Activated naive CD4-positive, alpha-beta T cell treated with Interleukin-2 at 50 U/mL for 16 hours (primary cell): ENCODE results near the gene OGDH.
A peak's percentile ranks its signal among the peaks of the same experiment; 100 is the strongest.
"Not testable (repeated sequence)": the region's sequence is repeated elsewhere in the genome, so short reads cannot be mapped to it uniquely, and the experiment has no call there.

ENCODE experiments used
- DNase-seq: peaks from one replicate; pipeline ENCODE4 v3.0.0-alpha.2; 2020

Gene OGDH

DNA sequence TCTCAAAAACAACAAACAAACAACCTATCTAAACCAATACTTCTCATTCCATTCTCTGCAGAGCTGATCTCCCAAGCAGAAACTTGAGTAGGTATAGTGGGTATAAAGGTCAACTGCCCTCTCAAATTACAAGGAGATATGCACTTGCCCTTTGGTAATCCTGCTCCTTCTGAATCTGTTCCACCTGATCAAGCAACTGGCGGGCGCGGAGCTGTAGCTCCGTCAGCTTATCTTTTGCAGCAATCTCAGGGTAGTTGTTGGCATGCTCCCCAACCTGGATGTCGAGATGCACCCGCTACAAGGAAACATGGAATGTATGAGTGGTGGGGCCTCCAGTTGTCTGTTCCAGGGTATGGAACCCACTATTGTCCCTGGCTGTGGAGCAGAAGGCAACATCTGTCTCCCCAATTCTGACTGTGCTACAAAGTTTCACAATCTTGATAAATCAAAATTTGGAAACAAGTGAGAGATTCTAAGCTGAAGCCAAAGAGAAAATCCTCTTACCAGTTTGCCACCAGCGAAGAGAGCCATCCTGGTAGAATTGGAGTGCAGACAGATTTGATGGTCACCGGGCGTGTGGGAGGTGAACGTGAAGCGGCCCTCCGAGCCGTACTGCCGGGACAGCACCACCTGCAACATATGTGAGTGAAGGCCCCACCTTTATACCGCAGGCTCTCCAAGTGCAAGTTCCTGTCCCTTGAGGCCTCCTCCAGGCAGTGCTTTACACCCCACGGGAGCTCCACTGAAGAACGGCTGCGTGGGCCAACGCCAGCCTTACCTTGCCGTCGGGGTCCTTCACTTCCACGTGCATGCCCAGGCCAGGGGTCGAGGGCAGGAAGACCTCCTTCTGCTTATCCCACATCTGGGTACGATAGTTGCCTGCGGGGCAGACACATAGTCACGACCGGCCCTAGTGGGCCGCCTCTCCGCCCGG is 25.2 kb upstream of the OGDH start:
- peak; percentile 45 for DNase-seq

DNA sequence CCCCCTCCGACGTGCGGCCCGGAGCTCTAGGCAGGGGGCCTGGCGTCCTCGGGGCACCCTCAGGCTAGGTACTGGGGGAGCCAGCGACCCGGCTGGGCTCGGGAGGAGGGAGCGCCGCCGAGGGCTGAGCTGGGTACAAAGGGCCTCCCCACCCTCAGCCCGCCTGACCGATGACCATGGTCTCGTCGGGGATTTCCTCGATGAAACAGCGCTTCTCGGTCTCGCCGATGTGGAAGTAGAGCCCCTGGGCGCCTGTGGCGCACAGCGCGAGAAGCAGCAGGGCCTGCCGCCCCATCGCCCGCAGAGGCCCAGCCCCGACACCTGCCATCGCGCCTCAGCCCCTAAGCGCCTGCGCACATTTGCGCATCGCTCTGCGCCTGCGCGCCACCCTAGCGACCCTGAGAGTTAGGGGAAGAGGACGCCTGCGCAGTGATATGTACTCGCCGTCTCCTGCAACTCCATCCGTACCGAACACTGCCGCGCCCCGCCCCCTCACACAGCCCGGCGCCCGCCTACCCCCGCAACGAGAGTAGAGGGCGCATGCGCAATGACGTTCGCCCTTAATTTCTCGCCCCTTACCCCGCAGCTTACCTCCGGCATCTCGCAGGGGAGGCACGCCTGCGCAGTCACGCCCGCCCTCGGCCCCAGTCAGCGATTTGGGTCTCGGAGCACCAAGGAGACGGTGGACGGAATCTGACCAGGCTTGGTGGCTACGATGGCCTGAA is 24.4 kb upstream of the OGDH start, which contains the start of gene TMED4:
TMED4 (minus strand) TSS at position 353 of the 725 bp plus-strand sequence; CDS start at position 328, 25 bp downstream.
- peak; percentile 100 for DNase-seq

DNA sequence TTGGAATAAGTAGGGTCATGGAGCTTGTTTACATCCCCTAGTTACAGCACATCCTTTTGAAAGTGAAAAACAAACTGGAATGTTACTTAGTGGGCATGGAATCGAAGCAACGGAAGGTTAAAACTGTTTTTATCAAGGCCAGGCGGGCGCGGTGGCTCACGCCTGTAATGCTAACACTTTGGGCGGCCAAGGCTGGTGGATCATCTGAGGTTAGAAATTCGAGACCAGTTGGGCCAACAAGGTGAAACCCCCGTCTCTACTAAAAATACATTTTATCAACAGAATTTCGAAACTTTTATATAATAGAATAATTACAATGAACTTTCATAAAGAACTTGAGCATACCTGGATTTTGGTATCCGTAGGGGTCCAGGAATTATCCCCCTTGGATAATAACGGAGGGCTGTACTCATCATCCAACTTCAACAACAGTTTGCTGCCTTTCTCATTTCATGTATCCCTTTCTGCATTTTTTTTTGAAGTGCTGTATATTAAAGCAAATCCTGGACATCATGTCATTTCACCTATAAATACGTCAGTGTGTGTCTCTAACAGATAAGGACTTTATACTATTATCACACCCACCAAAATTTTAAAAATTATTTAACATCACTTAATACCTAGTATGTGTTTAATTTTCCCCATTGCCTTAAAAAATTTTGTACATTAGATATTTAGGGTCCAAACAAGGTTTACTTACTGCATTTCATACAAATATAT is 23.1 kb upstream of the OGDH start:
- no peak for DNase-seq

DNA sequence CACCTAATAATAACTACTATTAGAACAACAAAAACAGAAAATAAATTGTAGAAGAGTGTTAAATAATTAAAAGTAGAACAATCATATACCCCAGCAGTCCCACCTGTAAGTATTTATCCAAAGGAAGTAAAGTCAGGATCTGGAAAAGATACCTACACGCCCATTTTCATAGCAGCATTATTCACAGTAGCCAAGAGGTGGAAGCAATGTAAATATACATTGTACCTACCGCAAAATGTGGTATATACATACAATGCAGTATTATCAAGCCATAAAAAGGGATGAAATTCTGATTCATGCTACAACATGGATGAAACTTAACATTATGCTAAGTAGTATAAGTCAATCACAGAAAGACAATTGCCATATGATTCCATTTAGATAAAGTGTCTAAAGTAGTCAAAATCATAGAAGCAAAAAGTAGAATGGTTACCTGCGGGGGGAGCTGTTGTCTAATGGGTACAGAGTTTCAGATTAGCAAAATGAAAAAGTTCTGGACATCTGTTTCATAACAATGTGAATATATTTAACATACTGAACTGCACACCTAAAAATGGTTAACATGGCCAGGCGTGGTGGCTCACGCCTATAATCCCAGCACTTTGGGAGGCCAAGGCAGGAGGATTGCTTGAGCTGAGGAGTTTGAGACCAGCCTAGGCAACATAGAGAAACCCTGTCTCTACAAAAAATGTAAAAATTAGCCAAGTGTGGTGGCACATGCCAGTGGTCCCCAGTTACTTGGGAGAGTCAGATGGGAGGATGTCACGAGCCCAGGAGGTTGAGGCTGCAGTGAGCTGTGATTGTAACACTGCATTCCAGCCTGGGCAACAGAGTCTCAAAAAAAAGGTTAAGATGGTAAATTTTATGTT is 18.4 kb upstream of the OGDH start:
- DNase-seq, result peak; percentile 62

DNA sequence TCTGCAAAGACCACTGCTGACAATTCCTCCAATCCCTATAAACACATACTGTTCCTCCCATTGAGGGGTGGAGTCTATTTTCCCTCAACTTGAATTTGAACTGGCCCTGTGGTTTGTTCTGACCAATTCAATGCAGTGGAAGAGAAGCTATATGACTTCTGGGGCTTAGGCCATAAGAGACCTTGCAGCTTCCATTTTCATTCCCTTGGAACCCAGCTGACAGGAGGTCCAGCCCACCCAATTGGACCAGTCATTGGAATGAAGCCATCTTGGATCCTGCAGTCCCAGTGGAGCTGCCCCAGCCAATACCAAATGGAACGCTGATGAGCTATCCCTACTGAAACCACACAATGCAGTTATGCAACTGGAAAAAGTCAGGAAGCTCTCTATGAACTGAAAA is 15.5 kb upstream of the OGDH start:
- DNase-seq, result no peak

DNA sequence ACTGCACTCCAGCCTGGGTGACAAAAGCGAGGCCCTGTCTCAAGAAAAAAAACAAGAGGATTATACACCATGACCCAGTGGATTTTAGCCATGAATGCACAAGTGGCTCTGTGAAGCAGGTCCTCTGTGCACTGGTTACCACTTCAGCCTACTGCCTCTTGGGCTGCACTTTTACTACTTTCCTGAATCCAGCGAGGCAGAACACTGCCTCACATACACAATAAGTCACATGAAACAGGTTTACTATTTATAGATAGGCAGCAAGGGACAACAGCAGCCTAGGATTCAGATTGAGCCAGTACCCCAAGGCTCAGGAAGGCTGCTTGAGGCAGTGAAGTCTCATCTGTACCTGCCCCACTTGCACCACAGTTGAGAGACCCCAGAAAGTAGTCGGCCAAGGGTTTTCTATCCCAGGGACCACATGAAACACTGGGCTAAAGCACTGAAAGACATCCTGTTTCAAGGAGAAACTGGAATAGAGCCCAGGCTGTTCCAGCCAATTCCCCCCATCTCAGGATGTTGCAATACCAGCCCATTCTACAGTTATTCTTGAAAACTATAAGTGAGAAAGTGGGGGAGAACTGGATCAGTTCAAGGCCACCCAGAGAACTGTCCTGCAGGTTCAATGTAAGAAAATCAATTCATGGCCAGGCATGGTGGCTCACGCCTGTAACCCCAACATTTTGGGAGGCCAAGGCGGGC is 10.3 kb upstream of the OGDH start:
- DNase-seq, result no peak

DNA sequence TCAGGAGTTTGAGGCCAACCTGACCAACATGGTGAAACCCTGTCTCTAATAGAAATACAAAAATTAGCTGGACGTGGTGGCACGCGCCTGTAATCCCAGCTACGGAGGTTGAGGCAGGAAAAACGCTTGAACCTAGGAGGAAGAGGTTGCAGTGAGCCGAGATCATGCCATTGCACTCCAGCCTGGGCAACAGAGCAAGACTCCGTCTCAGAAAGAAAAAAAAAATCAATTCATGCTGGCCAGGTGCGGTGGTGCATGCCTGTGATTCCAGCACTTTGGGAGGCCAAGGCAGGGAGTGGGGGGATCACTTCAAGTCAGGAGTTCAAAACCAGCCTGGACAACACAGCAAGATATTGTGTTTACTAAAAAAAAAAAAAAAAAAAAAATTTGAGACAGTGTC is 9.2 kb upstream of the OGDH start:
- not testable (repeated sequence) for DNase-seq

DNA sequence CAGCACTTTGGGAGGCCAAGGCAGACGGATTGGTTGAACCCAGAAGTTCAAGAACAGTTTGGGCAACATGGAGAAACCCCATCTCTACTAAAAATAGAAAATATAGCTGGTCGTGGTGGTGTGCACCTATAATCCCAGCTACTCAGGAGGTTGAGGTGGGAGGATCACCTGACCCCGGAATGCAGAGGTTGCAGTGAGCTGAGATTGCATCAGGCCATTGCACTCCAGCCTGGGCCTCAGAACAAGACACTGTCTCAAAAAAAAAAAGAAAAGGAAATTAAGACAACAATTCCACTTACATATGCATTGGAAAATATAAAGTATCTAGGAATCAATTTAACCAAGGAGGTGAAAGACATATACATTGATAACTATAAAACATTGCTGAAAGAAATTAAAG is 7.2 kb upstream of the OGDH start:
- no peak for DNase-seq

DNA sequence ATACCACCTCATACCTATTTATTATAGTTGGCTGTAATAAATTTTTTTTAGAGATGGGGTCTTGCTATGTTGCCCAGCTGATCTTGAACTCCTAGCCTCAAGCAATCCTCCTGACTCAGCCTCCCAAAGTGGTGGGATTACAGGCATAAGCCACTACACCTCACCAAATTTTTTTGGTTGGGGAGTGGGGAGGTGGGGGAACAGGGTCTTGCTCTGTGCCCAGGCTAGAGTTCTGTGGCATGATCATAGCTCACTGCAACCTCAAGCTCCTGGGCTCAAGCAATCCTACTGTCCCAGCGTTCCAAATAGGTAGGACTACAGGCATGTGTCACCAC is 3.9 kb upstream of the OGDH start:
- no peak for DNase-seq

DNA sequence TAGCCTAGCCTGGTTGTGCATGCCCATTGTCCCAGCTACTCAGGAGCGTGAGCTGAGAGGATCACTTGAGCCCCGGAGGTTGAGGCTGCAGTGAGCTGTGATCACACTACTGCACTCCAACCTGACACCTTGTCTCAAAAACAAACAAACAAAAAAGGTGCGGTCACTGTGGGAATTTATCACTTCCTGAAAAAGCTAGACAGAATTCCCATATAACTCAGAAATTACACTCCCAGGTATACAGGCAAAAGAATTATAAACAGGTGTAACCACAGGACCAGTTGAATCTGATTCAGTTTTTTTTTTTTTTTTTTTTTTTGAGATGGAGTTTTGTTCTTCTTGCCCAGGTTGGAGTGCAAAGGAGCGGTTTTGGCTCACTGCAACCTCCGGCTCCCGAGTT is 3.2 kb upstream of the OGDH start:
- DNase-seq, result no peak

DNA sequence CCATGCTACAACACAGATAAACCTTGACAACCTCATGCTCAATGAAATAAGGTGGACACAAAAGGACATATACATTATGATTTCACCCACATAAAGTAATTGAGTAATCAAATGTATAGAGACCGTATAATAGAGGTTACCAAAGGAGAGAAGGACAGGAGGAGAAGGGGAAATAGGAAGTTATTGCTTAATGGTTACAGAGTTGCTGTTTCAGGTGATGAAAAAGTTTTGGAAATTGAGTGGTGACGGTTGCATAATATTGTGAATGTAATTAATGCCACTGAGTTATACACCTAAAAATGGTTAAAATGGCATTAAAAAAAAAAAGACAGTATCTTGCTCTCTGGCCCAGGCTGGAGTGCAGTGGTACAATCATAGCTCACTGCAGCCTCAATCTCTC is 1.5 kb upstream of the OGDH start:
- no peak for DNase-seq

DNA sequence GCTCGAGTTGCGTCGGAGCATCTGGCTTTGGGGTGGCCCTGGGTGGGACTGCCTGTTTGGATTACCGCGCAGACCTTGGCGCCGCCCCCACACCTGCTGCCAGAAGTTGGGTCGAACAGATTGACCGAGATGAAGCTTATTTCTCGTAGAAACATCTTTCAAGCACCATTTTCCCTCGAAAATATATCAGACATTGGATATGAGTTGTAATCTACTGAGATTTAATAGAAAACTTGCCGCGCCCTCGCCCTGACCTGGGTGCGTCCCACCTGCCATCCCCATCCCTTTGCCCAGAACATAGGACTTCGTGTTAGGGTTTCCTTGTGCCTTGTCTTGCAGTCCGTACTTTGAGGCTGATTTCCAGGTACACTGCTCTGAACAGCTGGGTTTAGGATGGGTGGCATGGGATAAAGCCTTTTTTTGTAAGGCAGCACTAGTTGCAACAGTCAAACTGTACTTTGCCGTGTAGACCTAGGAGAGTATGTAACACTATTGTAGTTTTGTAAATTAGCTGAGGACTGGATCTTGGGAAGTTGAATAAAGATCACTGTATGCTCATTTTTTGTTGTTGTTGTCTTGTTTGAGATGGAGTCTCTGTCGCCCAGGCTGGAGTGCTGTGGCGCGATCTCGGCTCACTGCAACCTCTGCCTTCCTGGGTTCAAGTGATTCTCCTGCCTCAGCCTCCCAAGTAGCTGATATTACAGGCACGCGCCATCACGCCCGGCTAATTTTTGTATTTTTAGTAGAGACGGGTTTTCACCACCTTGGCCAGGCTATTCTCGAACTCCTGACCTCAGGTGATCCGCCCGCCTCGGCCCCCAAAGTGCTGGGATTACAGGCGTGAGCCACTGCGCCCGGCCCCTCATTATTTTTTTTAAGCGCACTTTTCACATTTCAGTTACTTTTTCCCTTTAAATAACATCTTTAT is 978 bp downstream of the OGDH start:
- DNase-seq, result no peak

DNA sequence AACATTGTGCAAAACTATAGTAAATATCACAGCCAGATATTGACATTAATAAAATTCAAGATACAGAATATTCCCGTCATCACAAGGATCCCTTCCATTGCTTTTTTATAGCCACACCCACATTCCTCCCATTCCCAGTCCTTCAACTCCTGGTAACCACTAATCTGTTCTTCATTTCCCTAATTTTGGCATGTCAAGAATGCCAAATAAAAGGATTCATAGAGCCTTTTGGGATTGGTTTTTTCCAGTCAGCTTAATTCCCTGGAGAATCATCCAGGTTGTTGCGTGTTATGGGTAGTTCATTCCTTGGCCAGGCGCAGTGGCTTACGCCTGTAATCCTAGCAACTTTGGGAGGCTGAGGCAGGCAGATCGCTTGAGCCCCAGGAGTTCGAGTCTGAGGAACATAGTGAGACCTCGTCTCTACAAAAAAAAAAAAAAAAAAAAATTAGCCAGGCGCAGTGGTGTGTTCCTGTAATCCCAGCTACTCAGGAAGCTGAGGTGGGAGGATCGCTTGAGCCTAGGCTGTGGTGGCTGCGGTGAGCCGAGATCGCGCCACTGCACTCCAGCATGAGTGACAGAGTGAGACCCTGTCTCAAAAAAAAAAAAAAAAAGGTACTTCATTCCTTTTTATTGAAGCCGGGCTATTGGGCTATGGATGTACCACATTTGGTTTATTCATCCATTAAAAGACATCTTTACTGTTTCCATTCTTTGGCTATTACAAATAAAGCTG is 2.7 kb downstream of the OGDH start:
- DNase-seq, result no peak

DNA sequence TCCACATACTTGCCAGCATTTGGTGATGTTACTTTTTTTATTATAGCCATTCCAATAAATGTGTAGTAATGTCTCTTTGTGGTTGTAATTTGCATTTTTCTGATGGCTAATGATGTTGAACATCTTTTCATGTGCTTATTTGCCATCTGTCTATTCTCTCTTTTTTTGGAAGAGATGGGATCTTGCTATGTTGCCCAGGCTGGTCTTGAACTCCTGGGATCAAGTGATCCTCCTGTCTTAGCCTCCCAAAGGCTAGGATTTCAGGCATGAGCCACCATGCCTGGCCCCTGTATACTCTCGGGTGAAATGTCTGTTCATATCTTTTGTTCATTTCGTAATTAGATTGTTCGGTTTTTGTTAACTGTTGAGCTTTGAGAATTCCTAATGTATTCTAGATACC is 3.4 kb downstream of the OGDH start:
- no peak for DNase-seq

DNA sequence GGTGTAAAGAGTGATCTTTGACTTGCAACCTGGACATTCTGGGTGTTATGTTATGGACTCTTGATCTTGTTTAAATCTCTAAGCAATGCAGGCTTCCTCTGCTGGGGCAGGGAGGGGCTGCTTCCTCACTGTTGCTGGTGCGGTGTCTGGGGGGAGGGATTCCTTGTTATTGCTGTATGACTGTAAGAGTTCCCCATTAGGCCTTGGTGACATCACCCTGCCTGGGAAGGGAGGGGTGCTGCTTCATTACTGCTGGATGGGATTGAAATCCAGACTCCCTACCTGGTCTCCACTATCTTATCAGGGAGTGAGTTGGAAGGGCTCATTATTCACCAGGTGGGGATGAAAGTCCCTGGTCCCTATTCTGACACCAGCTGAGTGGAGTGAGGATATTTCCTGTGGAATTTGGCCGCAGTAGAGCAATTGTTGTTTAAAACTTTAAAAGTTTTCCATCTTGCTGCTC is 8.8 kb downstream of the OGDH start:
- DNase-seq, result peak; percentile 33

DNA sequence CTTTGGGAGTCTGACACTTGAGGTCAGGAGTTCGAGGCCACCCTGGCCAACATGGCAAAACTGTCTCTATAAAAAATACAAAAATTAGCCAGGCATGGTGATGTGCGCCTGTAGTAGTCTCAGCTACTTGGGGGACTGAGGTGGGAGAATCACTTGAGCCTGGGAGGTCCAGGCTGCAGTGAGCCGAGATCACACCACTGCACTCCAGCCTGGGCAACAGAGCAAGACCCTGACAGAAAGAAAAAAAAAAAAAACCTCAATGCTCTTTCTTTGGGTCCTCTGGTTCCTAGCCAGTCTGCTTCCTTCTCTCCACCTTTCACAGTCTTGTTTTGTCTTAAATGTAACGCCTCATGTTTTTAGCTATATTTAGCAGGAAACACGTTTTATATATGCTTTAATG is 9.4 kb downstream of the OGDH start:
- DNase-seq, result no peak

DNA sequence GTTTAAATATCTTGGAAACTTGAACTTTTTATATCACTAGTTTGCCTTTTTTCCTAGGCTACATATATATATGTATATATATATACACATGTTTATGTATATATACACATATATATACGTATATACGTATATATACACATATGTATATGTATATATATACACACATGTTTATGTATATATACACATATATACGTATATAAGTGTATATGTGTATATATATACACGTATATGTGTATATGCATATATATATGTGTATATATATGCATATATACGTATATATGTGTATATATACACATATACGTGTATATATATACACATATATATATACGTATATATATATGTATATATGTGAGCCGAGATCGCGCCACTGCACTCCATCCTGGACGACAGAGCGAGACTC is 10.1 kb downstream of the OGDH start:
- no peak for DNase-seq

DNA sequence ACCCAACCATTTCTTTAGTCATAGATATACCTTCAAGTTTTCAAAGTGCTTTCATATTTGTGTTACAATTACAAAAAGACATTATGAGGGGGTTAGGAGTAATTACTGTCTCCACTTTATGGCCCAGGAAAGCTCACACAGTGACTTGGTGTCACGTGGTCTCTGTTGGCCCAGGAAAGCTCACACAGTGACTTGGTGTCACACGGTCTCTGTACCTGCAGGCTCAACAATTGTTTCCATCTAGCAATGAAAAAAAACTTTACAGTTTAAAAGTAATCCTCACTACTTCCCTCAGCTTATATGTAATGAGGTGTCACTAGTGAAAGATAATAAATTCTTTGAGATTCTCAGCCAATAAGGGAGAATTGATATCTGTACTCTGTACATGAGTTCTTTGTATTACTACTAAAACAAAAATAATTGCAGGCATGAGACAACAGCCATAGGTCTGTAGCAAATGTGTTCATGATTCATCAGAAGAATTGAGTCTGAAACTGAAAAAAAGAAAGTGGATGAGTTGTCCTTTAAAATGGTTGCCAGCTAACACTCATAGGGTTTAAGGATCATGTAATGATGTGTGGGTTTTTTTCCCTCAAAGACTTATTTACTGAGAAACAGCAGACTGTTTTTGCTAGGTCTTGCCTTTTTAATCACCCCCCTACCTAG is 10.9 kb downstream of the OGDH start:
- DNase-seq, result peak; percentile 59

DNA sequence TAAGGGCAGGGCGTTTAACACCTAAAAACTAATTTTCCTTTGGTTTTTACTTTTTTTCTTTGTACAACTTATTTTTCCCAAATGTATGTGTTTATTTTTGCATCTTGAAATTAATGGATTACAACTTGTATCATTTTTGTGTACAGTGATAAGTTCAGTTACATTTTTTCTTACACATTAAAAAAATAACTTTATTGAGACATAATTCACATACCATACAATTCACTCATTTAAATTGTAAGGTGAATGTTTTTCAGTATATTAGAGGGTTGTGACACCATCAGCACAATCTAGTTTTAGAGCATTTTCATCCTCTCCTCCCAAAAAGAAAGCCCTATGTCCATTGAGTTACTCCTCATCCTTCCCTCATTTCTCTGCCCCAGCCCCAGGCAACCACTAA is 11.6 kb downstream of the OGDH start:
- no peak for DNase-seq
